ENCODE data around the gene HOXD8.

HOXD8 gene

GRCh38 chr2:176111309-176111663 lies 18.2 kb upstream of the HOXD8 start:
- peak; percentile 63 for DNase-seq
- in situ Hi-C loops (cut with MboI; ENCODE audit: low pct_unique_long_range_greater_than_20kb, low sequenced_read_pairs) = no loop called here

- in situ Hi-C loops (cut with MboI; ENCODE audit: low pct_unique_long_range_greater_than_20kb, low sequenced_read_pairs) = no loop called here
Observed at GRCh38 chr2:176111846-176112374, 17.6 kb upstream of the HOXD8 start.

DNA sequence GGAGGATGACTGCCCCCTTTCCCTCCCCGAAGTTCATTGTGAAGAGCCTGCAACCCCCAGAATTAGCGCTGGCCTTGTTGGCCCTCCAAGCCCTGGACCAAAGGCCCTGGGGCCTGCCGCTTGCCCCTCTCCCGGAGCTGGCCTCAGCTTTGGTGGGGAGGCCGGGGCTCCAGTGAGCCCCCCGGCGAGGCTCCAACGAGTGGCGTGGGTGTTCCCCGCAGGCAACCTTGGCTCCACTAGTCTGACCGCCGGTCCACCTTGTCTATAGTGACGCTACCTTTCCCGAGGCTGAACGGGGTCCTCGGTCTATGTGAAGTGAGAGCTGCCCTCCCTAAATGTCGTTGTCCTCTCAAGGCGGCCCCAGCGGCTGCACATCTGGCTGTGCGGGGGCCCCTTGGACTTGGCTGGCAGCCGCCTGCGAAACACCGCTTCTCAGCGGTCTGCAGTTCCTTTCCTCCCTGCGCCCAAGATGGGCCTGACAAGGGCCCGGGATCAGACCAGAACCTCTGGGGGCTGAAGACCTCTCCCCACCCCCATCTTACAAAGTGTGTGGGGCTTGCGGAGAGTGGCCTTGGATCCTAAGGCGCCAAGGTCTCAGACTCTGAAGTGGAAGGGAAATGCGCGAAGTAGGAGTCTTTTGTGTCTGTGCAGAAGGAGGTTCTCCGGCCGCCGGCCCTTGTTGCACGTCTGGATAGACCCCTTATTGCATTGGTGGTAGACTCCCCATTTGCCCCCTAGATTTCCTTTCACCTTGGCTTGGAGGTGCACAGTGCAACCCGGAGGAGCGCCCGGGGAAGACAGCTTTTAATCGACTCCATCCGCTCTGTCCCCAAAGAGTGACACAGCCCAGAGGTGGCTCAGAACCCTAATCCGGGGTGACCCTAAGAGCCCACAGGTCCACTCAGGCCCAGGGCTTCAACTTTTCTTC lies 16.9 kb upstream of the HOXD8 start:
- no peak for DNase-seq
- in situ Hi-C loops (cut with MboI; ENCODE audit: low pct_unique_long_range_greater_than_20kb, low sequenced_read_pairs) = no loop called here

More at GRCh38 chr2:176111846-176112374, 17.6 kb upstream of the HOXD8 start:
- no peak for DNase-seq

- in situ Hi-C loops (cut with MboI; ENCODE audit: low pct_unique_long_range_greater_than_20kb, low sequenced_read_pairs) = no loop called here
Observed at GRCh38 chr2:176114120-176114929, 15.2 kb upstream of the HOXD8 start.

DNA sequence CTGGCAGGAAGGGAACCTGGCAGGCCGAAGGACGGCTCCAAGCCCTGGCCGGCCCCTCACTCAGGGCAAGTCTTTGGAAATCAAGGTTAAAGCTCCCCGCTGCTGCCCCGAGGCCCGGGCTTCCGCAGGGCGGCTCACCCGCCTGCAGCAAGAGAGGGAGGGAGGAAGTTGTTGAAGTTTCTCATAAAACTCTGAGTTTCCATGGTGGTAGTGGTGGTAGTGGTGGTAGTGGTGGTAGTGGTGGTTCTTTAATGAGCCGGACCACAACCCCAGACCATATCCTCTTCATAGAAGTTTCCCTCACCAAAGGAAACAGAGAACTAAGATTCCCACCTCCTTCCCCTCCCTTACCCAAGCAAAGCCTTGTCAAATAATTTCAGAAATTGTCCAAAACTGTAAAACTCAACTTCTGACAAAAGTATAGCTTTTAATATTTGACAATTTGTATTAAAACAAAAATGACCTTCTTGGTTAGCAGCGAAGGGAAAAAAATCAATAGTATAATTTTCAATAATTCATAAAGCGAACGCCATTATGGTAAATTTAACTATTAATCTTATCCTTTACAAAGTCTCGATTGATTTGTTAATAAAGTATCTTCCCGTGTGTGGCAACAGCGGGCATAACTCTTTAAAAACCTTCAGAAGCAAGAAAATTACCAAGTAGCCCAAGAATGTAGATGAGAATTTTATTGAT lies 14.4 kb upstream of the HOXD8 start:
- in situ Hi-C loops (cut with MboI; ENCODE audit: low pct_unique_long_range_greater_than_20kb, low sequenced_read_pairs) = no loop called here
- DNase-seq = no peak

More at GRCh38 chr2:176114120-176114929, 15.2 kb upstream of the HOXD8 start:
- no peak for DNase-seq

- in situ Hi-C loops (cut with MboI; ENCODE audit: low pct_unique_long_range_greater_than_20kb, low sequenced_read_pairs) = no loop called here
- DNase-seq = no peak
Observed at GRCh38 chr2:176115883-176116813, 13.4 kb upstream of the HOXD8 start, which contains the start of gene HOXD10. HOXD10 (plus strand) TSS chr2:176116778; CDS start chr2:176116834, 56 bp downstream.

DNA sequence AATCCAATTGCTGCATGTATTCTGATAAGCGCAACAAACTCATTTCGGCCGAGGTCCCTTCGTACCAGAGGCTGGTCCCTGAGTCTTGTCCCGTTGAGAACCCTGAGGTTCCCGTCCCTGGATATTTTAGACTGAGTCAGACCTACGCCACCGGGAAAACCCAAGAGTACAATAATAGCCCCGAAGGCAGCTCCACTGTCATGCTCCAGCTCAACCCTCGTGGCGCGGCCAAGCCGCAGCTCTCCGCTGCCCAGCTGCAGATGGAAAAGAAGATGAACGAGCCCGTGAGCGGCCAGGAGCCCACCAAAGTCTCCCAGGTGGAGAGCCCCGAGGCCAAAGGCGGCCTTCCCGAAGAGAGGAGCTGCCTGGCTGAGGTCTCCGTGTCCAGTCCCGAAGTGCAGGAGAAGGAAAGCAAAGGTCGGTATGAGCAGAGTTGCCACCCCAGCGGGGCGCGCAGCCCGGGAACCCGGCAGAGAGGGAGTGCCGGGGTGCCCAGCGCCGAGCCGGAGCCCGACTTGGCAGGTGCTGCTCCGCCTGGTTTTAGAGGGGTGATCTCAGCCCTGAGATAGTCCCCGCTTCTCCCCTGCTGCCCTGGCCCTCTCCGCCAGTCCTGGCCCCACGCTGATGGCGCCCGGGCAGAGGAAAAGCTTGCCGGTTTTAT lies 12.2 kb upstream of the HOXD8 start:
- no peak for DNase-seq
- in situ Hi-C loops (cut with MboI; ENCODE audit: low pct_unique_long_range_greater_than_20kb, low sequenced_read_pairs) = no loop called here

GRCh38 chr2:176117823-176118371 lies 11.6 kb upstream of the HOXD8 start:
- in situ Hi-C loops (cut with MboI; ENCODE audit: low pct_unique_long_range_greater_than_20kb, low sequenced_read_pairs) = no loop called here
- DNase-seq = no peak

GRCh38 chr2:176118601-176119339 lies 10.7 kb upstream of the HOXD8 start:
- no peak for DNase-seq
- in situ Hi-C loops (cut with MboI; ENCODE audit: low pct_unique_long_range_greater_than_20kb, low sequenced_read_pairs) = no loop called here

DNA sequence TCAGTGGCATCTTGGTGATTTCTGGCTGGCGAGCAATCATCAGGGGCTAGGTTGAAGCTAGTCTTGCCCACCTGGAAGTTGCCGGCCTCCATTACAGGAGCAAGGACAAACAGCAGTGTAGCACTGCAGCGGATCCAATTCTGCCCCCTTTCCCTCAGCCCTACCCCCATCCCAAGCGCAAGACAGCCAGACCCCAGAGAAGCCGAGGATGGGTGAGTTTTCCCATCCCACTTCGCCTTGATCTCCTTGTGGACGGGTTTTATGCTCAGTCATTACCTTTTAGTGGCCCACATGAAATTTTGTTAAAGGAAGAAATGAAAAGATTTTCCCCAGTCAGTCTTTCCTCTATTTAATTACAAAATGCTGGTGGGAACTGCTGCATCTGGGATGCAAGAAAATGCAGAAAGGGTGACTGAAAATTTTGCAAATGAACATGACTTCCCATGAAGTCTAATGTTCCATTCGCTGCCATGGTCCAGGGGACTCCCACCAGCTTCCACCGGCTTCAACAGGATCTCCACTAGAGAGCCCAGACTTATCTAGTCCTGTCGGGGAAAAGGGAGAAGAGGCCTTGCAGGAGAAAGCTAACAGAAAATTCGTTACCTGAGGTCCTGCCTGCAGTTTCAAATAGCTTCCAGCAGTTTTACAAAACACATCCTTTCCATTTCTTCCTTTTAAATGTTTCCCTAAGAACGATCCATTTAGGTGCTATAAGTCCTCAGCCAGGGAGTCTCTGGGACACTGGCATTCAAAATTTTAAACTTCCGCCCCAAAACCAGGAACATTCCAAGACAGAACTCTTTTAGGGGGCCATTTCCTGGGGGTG lies 8.9 kb upstream of the HOXD8 start:
- no peak for DNase-seq
- in situ Hi-C loops (cut with MboI; ENCODE audit: low pct_unique_long_range_greater_than_20kb, low sequenced_read_pairs) = loop anchor here (10.0 kb wide), 1 partner anchor 514 kb away; no protein-coding TSS in a partner anchor

DNA sequence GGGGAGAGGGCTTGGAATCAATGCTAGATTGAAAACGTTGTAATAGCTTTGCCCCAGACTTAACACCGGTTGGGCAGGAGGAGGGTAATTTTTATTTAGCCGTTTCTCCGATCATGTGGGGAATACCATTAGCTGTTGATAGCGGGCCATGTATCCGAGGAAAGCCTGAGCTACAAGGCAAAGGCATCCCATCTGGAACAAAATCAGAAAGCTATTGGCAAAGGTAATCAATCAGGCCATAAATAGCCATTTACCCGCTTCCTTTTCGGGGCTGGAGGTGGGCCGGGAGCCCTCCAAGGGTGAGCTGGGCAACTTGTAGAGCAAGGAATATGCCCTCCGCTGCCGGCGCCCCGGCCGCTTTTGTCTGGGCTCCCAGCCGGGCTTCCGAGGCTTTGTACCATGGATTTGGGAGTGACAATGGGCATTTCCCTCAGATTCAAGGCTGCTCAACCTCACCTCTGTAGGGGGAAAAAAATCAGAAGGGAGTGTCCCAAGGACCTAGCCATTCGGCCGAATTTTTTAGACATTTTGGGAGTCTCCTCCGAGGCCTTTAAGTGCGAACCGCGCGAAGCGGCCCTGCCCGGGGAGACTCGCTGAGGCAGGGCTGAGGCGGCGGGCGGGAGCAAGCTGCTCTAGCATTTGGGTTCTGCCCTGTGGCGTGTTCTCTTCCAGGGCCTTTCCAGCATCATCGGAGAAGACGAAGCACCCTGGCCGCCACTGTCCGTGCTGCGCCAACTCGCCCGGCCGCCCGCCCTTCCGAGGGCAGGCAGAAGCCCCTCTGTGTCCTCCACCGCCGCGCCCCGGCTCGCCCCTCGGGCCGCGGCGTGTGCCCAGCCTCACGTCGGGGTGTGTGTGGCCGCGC lies 8.1 kb upstream of the HOXD8 start:
- DNase-seq = no peak
- in situ Hi-C loops (cut with MboI; ENCODE audit: low pct_unique_long_range_greater_than_20kb, low sequenced_read_pairs) = loop anchor here (10.0 kb wide), 1 partner anchor 513 kb away; no protein-coding TSS in a partner anchor

GRCh38 chr2:176122052-176122682 lies 7.3 kb upstream of the HOXD8 start:
- in situ Hi-C loops (cut with MboI; ENCODE audit: low pct_unique_long_range_greater_than_20kb, low sequenced_read_pairs) = loop anchor here (10.0 kb wide), 1 partner anchor 513 kb away; no protein-coding TSS in a partner anchor
- DNase-seq = no peak

DNA sequence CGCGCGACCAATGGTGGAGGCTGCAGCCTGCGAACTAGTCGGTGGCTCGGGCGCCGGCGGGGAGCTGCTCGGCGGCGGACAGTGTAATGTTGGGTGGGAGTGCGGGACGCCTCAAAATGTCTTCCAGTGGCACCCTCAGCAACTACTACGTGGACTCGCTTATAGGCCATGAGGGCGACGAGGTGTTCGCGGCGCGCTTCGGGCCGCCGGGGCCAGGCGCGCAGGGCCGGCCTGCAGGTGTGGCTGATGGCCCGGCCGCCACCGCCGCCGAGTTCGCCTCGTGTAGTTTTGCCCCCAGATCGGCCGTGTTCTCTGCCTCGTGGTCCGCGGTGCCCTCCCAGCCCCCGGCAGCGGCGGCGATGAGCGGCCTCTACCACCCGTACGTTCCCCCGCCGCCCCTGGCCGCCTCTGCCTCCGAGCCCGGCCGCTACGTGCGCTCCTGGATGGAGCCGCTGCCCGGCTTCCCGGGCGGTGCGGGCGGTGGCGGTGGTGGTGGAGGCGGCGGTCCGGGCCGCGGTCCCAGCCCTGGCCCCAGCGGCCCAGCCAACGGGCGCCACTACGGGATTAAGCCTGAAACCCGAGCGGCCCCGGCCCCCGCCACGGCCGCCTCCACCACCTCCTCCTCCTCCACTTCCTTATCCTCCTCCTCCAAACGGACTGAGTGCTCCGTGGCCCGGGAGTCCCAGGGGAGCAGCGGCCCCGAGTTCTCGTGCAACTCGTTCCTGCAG lies 6.7 kb upstream of the HOXD8 start, which contains the start of gene HOXD9:
Gene HOXD9 (plus strand): TSS at position 37 of the 728 bp plus-strand sequence. CDS start 50 bp downstream, at position 87.
- in situ Hi-C loops (cut with MboI; ENCODE audit: low pct_unique_long_range_greater_than_20kb, low sequenced_read_pairs) = loop anchor here (10.0 kb wide), 1 partner anchor 512 kb away; no protein-coding TSS in a partner anchor
- no peak for DNase-seq

Data from KBM-7 (cell line).